A549 (cell line): ENCODE results near the gene HAND1. TPM values are rescaled to one million over a fixed set of nuclear protein-coding genes. Genes with fewer than 3 reads are reported as not detected.

Experiments
- ATAC-seq, 2 experiments: fragments of 200-7000 bp in 1 of 2; fragments of >200 bp in 1 of 2; cut with Nextera tagmentation in 1 of 2; cut with Tn5 transposase in 1 of 2; 3 replicates each; pipeline versions ENCODE4 v1.8.0 to v1.9.1; 2018 to 2020; ENCODE audit warnings: mild to moderate bottlenecking in 1 of 2, moderate library complexity in 1 of 2
- CTCF ChIA-PET: fragments of 300-600 bp; sonication (Branson Sonifier 250); formaldehyde crosslinking; extraction: SDS; loops from one replicate; lab custom pipeline; 2021; ENCODE audit warnings: antibody characterized with exemption, inconsistent platforms; lab: Yijun Ruan, JAX
- POLR2A ChIA-PET: fragments of 350-600 bp; formaldehyde crosslinking; extraction: SDS; loops from one replicate; lab custom pipeline; 2021; ENCODE audit warnings: antibody characterized with exemption, inconsistent platforms; lab: Yijun Ruan, JAX
- DNase-seq, 2 experiments: peaks; one replicate each; pipeline versions ENCODE4 v3.0.0 to v3.0.0-alpha.2; 2011 to 2016; ENCODE audit warnings: low read depth in 1 of 2, low spot score in 1 of 2
- FAIRE-seq: peaks from 2 replicates; lab custom pipeline; 2011; peaks lifted over from hg19 to GRCh38; lab: Jason Lieb, UNC
- H3K27ac ChIP-seq, 2 experiments: fragments of >200 bp; sonication (Bioruptor Twin); formaldehyde crosslinking; 3 replicates each; pipeline ENCODE4 v1.5.1; 2016 to 2017
- H3K4me1 ChIP-seq: fragments of >200 bp; sonication (Bioruptor Twin); formaldehyde crosslinking; 3 replicates; pipeline ENCODE4 v1.6.1; 2016
- H3K4me2 ChIP-seq: fragments of >200 bp; sonication (Bioruptor Twin); formaldehyde crosslinking; 3 replicates; pipeline ENCODE4 v1.6.1; 2016
- H3K4me3 ChIP-seq: fragments of >200 bp; sonication (Bioruptor Twin); formaldehyde crosslinking; 3 replicates; pipeline ENCODE4 v1.5.1; 2016
- H3K9me3 ChIP-seq: fragments of >200 bp; sonication (Bioruptor Twin); formaldehyde crosslinking; 3 replicates; pipeline ENCODE4 v1.6.1; 2016
- BHLHE40 ChIP-seq: IDR thresholded peaks from 2 replicates; pipeline ENCODE4 v1.6.1; 2012; ENCODE audit warnings: low read depth, low read length, inconsistent platforms
- CBX2 ChIP-seq: fragments of 200-600 bp; sonication (generic); IDR thresholded peaks from 2 replicates; pipeline ENCODE4 v1.6.1; 2016; ENCODE audit warnings: low read depth, mild to moderate bottlenecking, borderline replicate concordance
- CHD2 ChIP-seq: fragments of 150-350 bp; IDR thresholded peaks from 2 replicates; pipeline ENCODE4 v1.6.1; 2014; ENCODE audit warnings: low read length; ENCODE audit not compliant: partially characterized antibody
- CHD4 ChIP-seq: fragments of 200-600 bp; sonication (generic); IDR thresholded peaks from 2 replicates; pipeline ENCODE4 v1.6.1; 2016; ENCODE audit warnings: antibody characterized with exemption, mild to moderate bottlenecking, borderline replicate concordance
- CTCF ChIP-seq: fragments of >200 bp; sonication (Bioruptor Twin); formaldehyde crosslinking; IDR thresholded peaks from 3 replicates; pipeline ENCODE4 v1.5.1; 2016
- E2F6 ChIP-seq: IDR thresholded peaks from 2 replicates; pipeline ENCODE4 v1.6.1; 2012; ENCODE audit warnings: low read depth, borderline replicate concordance
- FOSB ChIP-seq: fragments of 250-450 bp; sonication (Bioruptor Pico); IDR thresholded peaks from 2 replicates; pipeline ENCODE4 v1.5.0; 2020; ENCODE audit warnings: mild to moderate bottlenecking, moderate library complexity
- FOXS1 ChIP-seq: fragments of 250-450 bp; sonication (Bioruptor Pico); IDR thresholded peaks from 2 replicates; pipeline ENCODE4 v1.5.0; 2020; ENCODE audit warnings: mild to moderate bottlenecking, moderate library complexity
- HEYL ChIP-seq: fragments of 250-450 bp; sonication (Bioruptor Pico); IDR thresholded peaks from 2 replicates; pipeline ENCODE4 v1.8.0; 2021; ENCODE audit warnings: mild to moderate bottlenecking, moderate library complexity
- HOXB13 ChIP-seq: fragments of 250-450 bp; sonication (Bioruptor Pico); IDR thresholded peaks from 2 replicates; pipeline ENCODE4 v1.5.0; 2020; ENCODE audit warnings: low read depth, mild to moderate bottlenecking, moderate library complexity
- HOXB5 ChIP-seq: fragments of 250-450 bp; sonication (Bioruptor Pico); IDR thresholded peaks from 2 replicates; pipeline ENCODE4 v1.5.0; 2020; ENCODE audit warnings: mild to moderate bottlenecking, moderate library complexity
- KDM5A ChIP-seq: fragments of 200-600 bp; sonication (generic); IDR thresholded peaks from 2 replicates; pipeline ENCODE4 v1.6.1; 2016; ENCODE audit warnings: antibody characterized with exemption, mild to moderate bottlenecking
- MAX ChIP-seq: IDR thresholded peaks from 2 replicates; pipeline ENCODE4 v1.6.1; 2012
- MAZ ChIP-seq: fragments of 150-350 bp; IDR thresholded peaks from 2 replicates; pipeline ENCODE4 v1.6.1; 2014; ENCODE audit warnings: antibody characterized with exemption, low read depth, low read length, borderline replicate concordance
- MYC ChIP-seq: IDR thresholded peaks from 2 replicates; pipeline ENCODE4 v1.6.1; 2012; ENCODE audit warnings: mild to moderate bottlenecking, inconsistent platforms, low read length, improper control_type of control experiment, borderline replicate concordance
- NFE2L2 ChIP-seq: fragments of 150-350 bp; conservative IDR thresholded peaks from 2 replicates; pipeline ENCODE4 v1.6.1; 2014; ENCODE audit warnings: low read length
- NPAS2 ChIP-seq: fragments of 250-450 bp; sonication (Bioruptor Pico); IDR thresholded peaks from 2 replicates; pipeline ENCODE4 v1.8.0; 2022; ENCODE audit warnings: mild to moderate bottlenecking, moderate library complexity, borderline replicate concordance
- PHF8 ChIP-seq: fragments of 200-600 bp; sonication (generic); IDR thresholded peaks from 2 replicates; pipeline ENCODE4 v1.6.1; 2016; ENCODE audit warnings: low read depth, mild to moderate bottlenecking, antibody characterized with exemption, moderate library complexity, borderline replicate concordance
- POLR2A ChIP-seq: IDR thresholded peaks from 2 replicates; pipeline ENCODE4 v1.6.1; 2012; ENCODE audit warnings: mild to moderate bottlenecking, low read length
- REST ChIP-seq: fragments of 200-600 bp; sonication (generic); IDR thresholded peaks from 2 replicates; pipeline ENCODE4 v1.6.1; 2016; ENCODE audit warnings: antibody characterized with exemption, mild to moderate bottlenecking, moderate library complexity
- SMC3 ChIP-seq: fragments of >200 bp; sonication (Bioruptor Twin); formaldehyde crosslinking; IDR thresholded peaks from 3 replicates; pipeline ENCODE4 v1.6.1; 2018; ENCODE audit warnings: inconsistent platforms
- USF2 ChIP-seq: fragments of 450-650 bp; IDR thresholded peaks from 2 replicates; pipeline ENCODE4 v1.6.1; 2014; ENCODE audit warnings: antibody characterized with exemption
- ZFP36 ChIP-seq: fragments of 450-650 bp; IDR thresholded peaks from 2 replicates; pipeline ENCODE4 v1.6.1; 2014; ENCODE audit warnings: borderline replicate concordance; ENCODE audit not compliant: partially characterized antibody
- WGBS: methylation state at CpG from one replicate; pipeline ENCODE4 v1.1.6; 2017; ENCODE audit errors: missing lambda C conversion rate; 5-methylcytosine and 5-hydroxymethylcytosine counted together
- polyA plus RNA-seq, 4 experiments: library from polyadenylated mRNA; depleted of rRNA in 3 of 4; stranded (reverse); fragments of >200 nt; fragmentation: RNase III in 1 of 4; extraction: RNeasy Plus Mini Kit Qiagen cat#74134 plus additional on column Dnase treatment in 1 of 4; gene quantifications; 2 replicates in 3 of 4; 3 replicates in 1 of 4; pipeline ENCODE4 v1.2.3, GENCODE V29; 2011 to 2017

Gene HAND1
- polyA plus RNA-seq, 2 of the 4 experiments (the other 2 are of a cell fraction), result 0.04 TPM; not detected in 1

GRCh38 chr5:154494036-154494435 is 16.0 kb upstream of the HAND1 start:
- WGBS, result 65% methylated on average over 4 of the region's 4 CpGs
- peak; percentile 88 for FAIRE-seq
- Histone ChIP-seq H3K27ac (no peak overlapping the region), H3K9me3 (no peaks in the 10 kb centered on the region), H3K4me3 (no peak overlapping the region), H3K4me1 (no peaks in the 10 kb centered on the region), H3K4me2 (no peak overlapping the region)
- POLR2A ChIA-PET, result no interaction called here
- ATAC-seq, result no peak
- no peak for TF ChIP-seq ZFP36
- no peak for TF ChIP-seq HOXB5
- no peak for TF ChIP-seq KDM5A
- TF ChIP-seq NFE2L2, result no peak
- TF ChIP-seq MAZ, result no peak
- TF ChIP-seq BHLHE40, result no peak
- TF ChIP-seq PHF8, result no peak
- TF ChIP-seq CHD4, result no peak
- TF ChIP-seq HEYL (CRISPR knock-in tag), result no peak
- TF ChIP-seq CHD2, result no peak
- TF ChIP-seq REST, result no peak
- no peak for TF ChIP-seq NPAS2
- CTCF ChIA-PET, result interaction anchor here (0.8 to 1.6 kb wide), 4 partner anchors 11 to 27 kb away, joined by 3 read pairs; no protein-coding TSS in a partner anchor
- no peak for DNase-seq

GRCh38 chr5:154493274-154493673 is 15.2 kb upstream of the HAND1 start:
- Histone ChIP-seq H3K4me3 (no peak overlapping the region), H3K27ac (no peak overlapping the region), H3K4me1 (no peaks in the 10 kb centered on the region), H3K9me3 (no peaks in the 10 kb centered on the region), H3K4me2 (no peak overlapping the region)
- no peak for ATAC-seq
- WGBS, result 72% methylated on average over 29 of the region's 29 CpGs
- TF ChIP-seq MAX (no peak), CBX2 (no peak), FOXS1 (no peak), KDM5A (no peak), MYC (no peak), REST (no peak), USF2 (no peak), SMC3 (no peak), HOXB5 (no peak), HEYL (CRISPR knock-in tag) (no peak), HOXB13 (CRISPR knock-in tag) (no peak), FOSB (CRISPR knock-in tag) (no peak), CTCF (no peak), E2F6 (no peak), POLR2A (no peak), NFE2L2 (no peak)
- no peak for DNase-seq
- POLR2A ChIA-PET, result no interaction called here
- no peak for FAIRE-seq
- CTCF ChIA-PET, result interaction anchor here (1.2 to 1.6 kb wide), 4 partner anchors 10 to 117 kb away, joined by 3 to 5 read pairs (median 4); no protein-coding TSS in a partner anchor
